A549 (cell line): ENCODE results near the gene ABHD11. TPM values are rescaled to one million over a fixed set of nuclear protein-coding genes. Genes with fewer than 3 reads are reported as not detected.
A peak's percentile ranks its signal among the peaks of the same experiment; 100 is the strongest.

ENCODE experiments used
- ATAC-seq, 2 experiments: fragments of 200-7000 bp in 1 of 2; fragments of >200 bp in 1 of 2; cut with Nextera tagmentation in 1 of 2; cut with Tn5 transposase in 1 of 2; 3 replicates each; pipeline versions ENCODE4 v1.8.0 to v1.9.1; 2018 to 2020; ENCODE audit warnings: mild to moderate bottlenecking in 1 of 2, moderate library complexity in 1 of 2
- CTCF ChIA-PET: fragments of 300-600 bp; sonication (Branson Sonifier 250); formaldehyde crosslinking; extraction: SDS; loops from one replicate; lab custom pipeline; 2021; ENCODE audit warnings: antibody characterized with exemption, inconsistent platforms; lab: Yijun Ruan, JAX
- POLR2A ChIA-PET: fragments of 350-600 bp; formaldehyde crosslinking; extraction: SDS; loops from one replicate; lab custom pipeline; 2021; ENCODE audit warnings: antibody characterized with exemption, inconsistent platforms; lab: Yijun Ruan, JAX
- DNase-seq, 2 experiments: peaks; one replicate each; pipeline versions ENCODE4 v3.0.0 to v3.0.0-alpha.2; 2011 to 2016; ENCODE audit warnings: low read depth in 1 of 2, low spot score in 1 of 2
- FAIRE-seq: peaks from 2 replicates; lab custom pipeline; 2011; peaks lifted over from hg19 to GRCh38; lab: Jason Lieb, UNC
- H3K27ac ChIP-seq, 2 experiments: fragments of >200 bp; sonication (Bioruptor Twin); formaldehyde crosslinking; 3 replicates each; pipeline ENCODE4 v1.5.1; 2016 to 2017
- H3K4me1 ChIP-seq: fragments of >200 bp; sonication (Bioruptor Twin); formaldehyde crosslinking; 3 replicates; pipeline ENCODE4 v1.6.1; 2016
- H3K4me2 ChIP-seq: fragments of >200 bp; sonication (Bioruptor Twin); formaldehyde crosslinking; 3 replicates; pipeline ENCODE4 v1.6.1; 2016
- H3K4me3 ChIP-seq: fragments of >200 bp; sonication (Bioruptor Twin); formaldehyde crosslinking; 3 replicates; pipeline ENCODE4 v1.5.1; 2016
- H3K9me3 ChIP-seq: fragments of >200 bp; sonication (Bioruptor Twin); formaldehyde crosslinking; 3 replicates; pipeline ENCODE4 v1.6.1; 2016
- BHLHE40 ChIP-seq: IDR thresholded peaks from 2 replicates; pipeline ENCODE4 v1.6.1; 2012; ENCODE audit warnings: low read depth, low read length, inconsistent platforms
- CBX2 ChIP-seq: fragments of 200-600 bp; sonication (generic); IDR thresholded peaks from 2 replicates; pipeline ENCODE4 v1.6.1; 2016; ENCODE audit warnings: low read depth, mild to moderate bottlenecking, borderline replicate concordance
- EHF ChIP-seq: fragments of 250-450 bp; sonication (Bioruptor Pico); IDR thresholded peaks from 2 replicates; pipeline ENCODE4 v1.5.0; 2020; ENCODE audit warnings: mild to moderate bottlenecking
- EHMT2 ChIP-seq: fragments of 200-600 bp; sonication (generic); IDR thresholded peaks from 2 replicates; pipeline ENCODE4 v1.6.1; 2016; ENCODE audit warnings: antibody characterized with exemption, low read depth, mild to moderate bottlenecking, moderate library complexity
- EP300 ChIP-seq, 2 experiments: fragments of >200 bp; sonication (Bioruptor Twin); formaldehyde crosslinking; IDR thresholded peaks; 2 replicates in 1 of 2; 3 replicates in 1 of 2; pipeline ENCODE4 v1.6.1; 2016 to 2017
- ESRRA ChIP-seq: fragments of 150-350 bp; IDR thresholded peaks from 2 replicates; pipeline ENCODE4 v1.6.1; 2014; ENCODE audit warnings: mild to moderate bottlenecking, low read length, borderline replicate concordance
- GATA3 ChIP-seq: IDR thresholded peaks from 2 replicates; pipeline ENCODE4 v1.6.1; 2012; ENCODE audit warnings: borderline replicate concordance
- HDAC2 ChIP-seq: fragments of 200-600 bp; sonication (generic); IDR thresholded peaks from 2 replicates; pipeline ENCODE4 v1.6.1; 2016
- HEYL ChIP-seq: fragments of 250-450 bp; sonication (Bioruptor Pico); IDR thresholded peaks from 2 replicates; pipeline ENCODE4 v1.8.0; 2021; ENCODE audit warnings: mild to moderate bottlenecking, moderate library complexity
- HOXB5 ChIP-seq: fragments of 250-450 bp; sonication (Bioruptor Pico); IDR thresholded peaks from 2 replicates; pipeline ENCODE4 v1.5.0; 2020; ENCODE audit warnings: mild to moderate bottlenecking, moderate library complexity
- JUN ChIP-seq, 2 experiments: fragments of >200 bp; sonication (Bioruptor Twin); formaldehyde crosslinking; IDR thresholded peaks; 2 replicates in 1 of 2; 3 replicates in 1 of 2; pipeline ENCODE4 v1.6.1; 2016 to 2017
- JUNB ChIP-seq: fragments of >200 bp; sonication (Bioruptor Twin); formaldehyde crosslinking; IDR thresholded peaks from 2 replicates; pipeline ENCODE4 v1.6.1; 2016
- KDM1A ChIP-seq: fragments of 200-600 bp; sonication (generic); IDR thresholded peaks from 2 replicates; pipeline ENCODE4 v1.6.1; 2016; ENCODE audit warnings: low read depth, mild to moderate bottlenecking
- KDM5A ChIP-seq: fragments of 200-600 bp; sonication (generic); IDR thresholded peaks from 2 replicates; pipeline ENCODE4 v1.6.1; 2016; ENCODE audit warnings: antibody characterized with exemption, mild to moderate bottlenecking
- MAZ ChIP-seq: fragments of 150-350 bp; IDR thresholded peaks from 2 replicates; pipeline ENCODE4 v1.6.1; 2014; ENCODE audit warnings: antibody characterized with exemption, low read depth, low read length, borderline replicate concordance
- NPAS2 ChIP-seq: fragments of 250-450 bp; sonication (Bioruptor Pico); IDR thresholded peaks from 2 replicates; pipeline ENCODE4 v1.8.0; 2022; ENCODE audit warnings: mild to moderate bottlenecking, moderate library complexity, borderline replicate concordance
- POLR2A ChIP-seq: IDR thresholded peaks from 2 replicates; pipeline ENCODE4 v1.6.1; 2012; ENCODE audit warnings: mild to moderate bottlenecking, low read length
- RAD21 ChIP-seq, 2 experiments: fragments of >200 bp in 1 of 2; sonication (Bioruptor Twin) in 1 of 2; formaldehyde crosslinking in 1 of 2; IDR thresholded peaks in 1 of 2; conservative IDR thresholded peaks in 1 of 2; 2 replicates in 1 of 2; 3 replicates in 1 of 2; pipeline ENCODE4 v1.6.1; 2012 to 2018; ENCODE audit warnings: inconsistent platforms in 1 of 2
- RARB ChIP-seq: fragments of 250-450 bp; sonication (Bioruptor Pico); IDR thresholded peaks from 2 replicates; pipeline ENCODE4 v1.8.0; 2021; ENCODE audit warnings: mild to moderate bottlenecking, moderate library complexity
- TFCP2L1 ChIP-seq: fragments of 250-450 bp; sonication (Bioruptor Pico); IDR thresholded peaks from 2 replicates; pipeline ENCODE4 v1.5.0; 2021; ENCODE audit warnings: mild to moderate bottlenecking
- TP53 ChIP-seq: fragments of 250-450 bp; sonication (Bioruptor Pico); IDR thresholded peaks from 2 replicates; pipeline ENCODE4 v1.5.0; 2021; ENCODE audit warnings: mild to moderate bottlenecking, moderate library complexity
- ZC3H11A ChIP-seq: fragments of 450-650 bp; IDR thresholded peaks from 2 replicates; pipeline ENCODE4 v1.6.1; 2014; ENCODE audit warnings: antibody characterized with exemption, mild to moderate bottlenecking
- ZSCAN20 ChIP-seq: fragments of 250-450 bp; sonication (Bioruptor Pico); IDR thresholded peaks from 2 replicates; pipeline ENCODE4 v1.8.0; 2022; ENCODE audit warnings: mild to moderate bottlenecking, moderate library complexity
- WGBS: methylation state at CpG from one replicate; pipeline ENCODE4 v1.1.6; 2017; ENCODE audit errors: missing lambda C conversion rate; 5-methylcytosine and 5-hydroxymethylcytosine counted together
- polyA plus RNA-seq, 4 experiments: library from polyadenylated mRNA; depleted of rRNA in 3 of 4; stranded (reverse); fragments of >200 nt; fragmentation: RNase III in 1 of 4; extraction: RNeasy Plus Mini Kit Qiagen cat#74134 plus additional on column Dnase treatment in 1 of 4; gene quantifications; 2 replicates in 3 of 4; 3 replicates in 1 of 4; pipeline ENCODE4 v1.2.3, GENCODE V29; 2011 to 2017
- TF ChIP-seq, protein P1 (sequence below): IDR thresholded peaks from 2 replicates; pipeline ENCODE4 v1.6.1; 2012
- TF ChIP-seq, protein P2 (sequence below): IDR thresholded peaks from 2 replicates; pipeline ENCODE4 v1.6.1; 2012
- TF ChIP-seq, protein P3 (sequence below): fragments of >200 bp; sonication (Bioruptor Twin); formaldehyde crosslinking; IDR thresholded peaks from 3 replicates; pipeline ENCODE4 v1.5.1; 2016
- TF ChIP-seq, protein P4 (sequence below): fragments of >200 bp; sonication (Bioruptor Twin); formaldehyde crosslinking; IDR thresholded peaks from 3 replicates; pipeline ENCODE4 v1.6.1; 2016
- TF ChIP-seq, protein P5 (sequence below): fragments of 200-600 bp; sonication (generic); IDR thresholded peaks from 2 replicates; pipeline ENCODE4 v1.6.1; 2016; ENCODE audit warnings: antibody characterized with exemption, mild to moderate bottlenecking, moderate library complexity
- TF ChIP-seq, protein P6 (sequence below): fragments of 450-650 bp; IDR thresholded peaks from 2 replicates; pipeline ENCODE4 v1.6.1; 2014; ENCODE audit warnings: antibody characterized with exemption

Gene ABHD11
- polyA plus RNA-seq, 2 of the 4 experiments (the other 2 are of a cell fraction), result 8.1 to 15.1 TPM

DNA sequence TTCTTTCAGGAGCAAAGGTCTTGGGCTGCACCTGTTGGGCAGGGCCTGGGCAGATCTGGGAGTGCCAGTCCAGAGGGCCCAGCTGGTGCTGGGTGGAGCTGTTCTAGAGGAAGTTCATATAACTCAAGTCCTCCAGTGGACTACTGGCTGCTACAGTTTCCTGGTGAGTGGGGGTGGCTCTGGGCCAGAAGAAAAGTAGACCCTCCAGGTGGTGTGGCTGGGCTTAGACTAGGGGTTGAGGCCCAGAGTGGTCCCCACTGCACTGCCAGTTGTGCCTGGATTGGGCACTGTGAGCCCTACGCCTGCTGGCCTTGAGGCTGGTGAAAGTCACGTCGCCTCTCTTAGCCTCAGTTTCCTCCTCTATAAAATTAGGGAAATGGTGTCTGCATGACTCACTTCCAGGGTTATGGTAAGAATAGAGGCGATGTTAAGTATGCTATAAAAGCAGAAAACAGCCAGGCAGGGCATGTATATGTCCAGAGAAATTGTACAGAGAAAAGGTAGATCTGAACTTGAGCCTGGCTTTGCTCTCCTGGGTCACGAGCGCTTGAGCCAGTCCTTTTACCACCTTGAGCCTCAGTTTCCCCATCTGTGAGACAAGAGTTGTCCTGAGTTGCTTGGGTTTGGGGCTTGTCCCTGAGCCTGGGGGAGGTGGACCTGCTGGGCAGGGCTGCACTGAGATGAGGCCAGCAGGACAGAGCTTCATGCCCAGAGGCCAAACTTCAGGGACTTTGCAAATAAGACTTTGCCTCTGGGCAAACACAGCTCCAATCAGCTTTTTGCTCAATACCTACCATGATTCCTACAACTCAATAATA lies 35.3 kb upstream of the ABHD11 start:
- no peak overlapping the region for H3K4me2 ChIP-seq
- WGBS, result 82% methylated on average over 6 of the region's 6 CpGs
- peaks cover 11% of the 10 kb centered on the region for H3K4me1 ChIP-seq
- H3K4me3 ChIP-seq, result no peak overlapping the region
- H3K27ac ChIP-seq, result peak overlapping the region in 1 of 2 experiments; percentile 78; a peak in 3 of 6 replicates
- ATAC-seq (no peak), FAIRE-seq (no peak), DNase-seq (no peak)
- no peaks in the 10 kb centered on the region for H3K9me3 ChIP-seq
- ChIA-PET CTCF (no interaction called here), POLR2A (no interaction called here)
- TF ChIP-seq, protein P1, sequence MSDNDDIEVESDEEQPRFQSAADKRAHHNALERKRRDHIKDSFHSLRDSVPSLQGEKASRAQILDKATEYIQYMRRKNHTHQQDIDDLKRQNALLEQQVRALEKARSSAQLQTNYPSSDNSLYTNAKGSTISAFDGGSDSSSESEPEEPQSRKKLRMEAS, result no peak
- TF ChIP-seq JUN (IDR thresholded peaks at IDR 0.05), result no peak
- TF ChIP-seq MAZ, result no peak
- TF ChIP-seq ZSCAN20 (CRISPR knock-in tag), result no peak
- TF ChIP-seq HDAC2, result no peak
- TF ChIP-seq EP300 (IDR thresholded peaks at IDR 0.05), result no peak
- no peak for TF ChIP-seq HOXB5 (CRISPR knock-in tag)
- TF ChIP-seq, protein P2, sequence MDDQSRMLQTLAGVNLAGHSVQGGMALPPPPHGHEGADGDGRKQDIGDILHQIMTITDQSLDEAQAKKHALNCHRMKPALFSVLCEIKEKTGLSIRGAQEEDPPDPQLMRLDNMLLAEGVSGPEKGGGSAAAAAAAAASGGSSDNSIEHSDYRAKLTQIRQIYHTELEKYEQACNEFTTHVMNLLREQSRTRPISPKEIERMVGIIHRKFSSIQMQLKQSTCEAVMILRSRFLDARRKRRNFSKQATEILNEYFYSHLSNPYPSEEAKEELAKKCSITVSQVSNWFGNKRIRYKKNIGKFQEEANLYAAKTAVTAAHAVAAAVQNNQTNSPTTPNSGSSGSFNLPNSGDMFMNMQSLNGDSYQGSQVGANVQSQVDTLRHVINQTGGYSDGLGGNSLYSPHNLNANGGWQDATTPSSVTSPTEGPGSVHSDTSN, result no peak
- no peak for TF ChIP-seq HEYL (CRISPR knock-in tag)
- TF ChIP-seq TFCP2L1 (CRISPR knock-in tag), result no peak
- TF ChIP-seq KDM5A, result no peak
- TF ChIP-seq RAD21 (conservative IDR thresholded peaks at IDR 0.05 in 1 of 2, IDR thresholded peaks at IDR 0.05 in 1 of 2), result no peak
- TF ChIP-seq CBX2, result no peak
- TF ChIP-seq KDM1A, result no peak
- no peak for TF ChIP-seq BHLHE40
- TF ChIP-seq, protein P3, sequence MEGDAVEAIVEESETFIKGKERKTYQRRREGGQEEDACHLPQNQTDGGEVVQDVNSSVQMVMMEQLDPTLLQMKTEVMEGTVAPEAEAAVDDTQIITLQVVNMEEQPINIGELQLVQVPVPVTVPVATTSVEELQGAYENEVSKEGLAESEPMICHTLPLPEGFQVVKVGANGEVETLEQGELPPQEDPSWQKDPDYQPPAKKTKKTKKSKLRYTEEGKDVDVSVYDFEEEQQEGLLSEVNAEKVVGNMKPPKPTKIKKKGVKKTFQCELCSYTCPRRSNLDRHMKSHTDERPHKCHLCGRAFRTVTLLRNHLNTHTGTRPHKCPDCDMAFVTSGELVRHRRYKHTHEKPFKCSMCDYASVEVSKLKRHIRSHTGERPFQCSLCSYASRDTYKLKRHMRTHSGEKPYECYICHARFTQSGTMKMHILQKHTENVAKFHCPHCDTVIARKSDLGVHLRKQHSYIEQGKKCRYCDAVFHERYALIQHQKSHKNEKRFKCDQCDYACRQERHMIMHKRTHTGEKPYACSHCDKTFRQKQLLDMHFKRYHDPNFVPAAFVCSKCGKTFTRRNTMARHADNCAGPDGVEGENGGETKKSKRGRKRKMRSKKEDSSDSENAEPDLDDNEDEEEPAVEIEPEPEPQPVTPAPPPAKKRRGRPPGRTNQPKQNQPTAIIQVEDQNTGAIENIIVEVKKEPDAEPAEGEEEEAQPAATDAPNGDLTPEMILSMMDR, result no peak
- no peak for TF ChIP-seq EHF
- TF ChIP-seq TP53, result no peak
- TF ChIP-seq ESRRA, result no peak

DNA sequence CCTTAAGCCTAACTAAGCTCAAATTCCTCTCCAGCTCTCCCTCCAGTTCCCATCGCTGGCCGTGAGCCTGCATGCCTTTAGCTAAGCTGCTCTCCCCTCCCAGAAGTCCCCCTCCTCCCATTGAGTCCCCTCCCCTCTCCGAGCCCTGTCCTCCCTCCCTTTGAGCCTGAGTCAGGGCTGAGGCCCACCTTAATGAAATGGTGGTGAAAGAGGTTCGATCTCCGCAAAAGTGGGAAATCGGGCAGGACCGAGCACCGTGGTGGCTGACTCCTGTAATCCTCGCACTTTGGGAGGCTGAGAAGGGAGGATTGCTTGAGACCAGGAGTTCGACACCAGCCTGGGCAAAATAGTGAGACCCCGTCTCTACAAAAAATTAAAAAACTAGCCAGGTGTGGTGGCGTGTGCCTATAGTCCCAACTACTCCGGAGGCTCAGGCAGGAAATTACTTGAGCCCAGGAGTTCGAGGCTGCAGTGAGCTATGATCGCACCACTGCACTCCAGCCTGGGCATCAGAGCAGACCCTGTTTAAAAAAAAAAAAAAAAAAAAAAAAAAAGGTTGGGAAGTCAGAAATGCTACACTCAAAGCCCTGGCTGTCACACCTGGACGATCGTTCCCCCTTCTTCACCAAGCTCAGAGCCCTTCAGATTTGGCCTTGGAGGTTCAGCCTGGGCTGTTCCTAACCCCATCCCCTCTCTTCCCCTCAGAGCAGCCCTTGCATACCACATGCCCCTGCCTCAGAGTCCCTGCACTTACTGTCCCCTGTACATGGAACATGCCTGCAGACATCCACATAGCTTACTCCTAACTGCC lies 32.5 kb upstream of the ABHD11 start:
- ChIA-PET CTCF (interaction anchor here (1.3 kb wide), 1 partner anchor 36 kb away, joined by 3 read pairs; no protein-coding TSS in a partner anchor), POLR2A (interaction anchor here (0.6 kb wide), 1 partner anchor 93 kb away, joined by 3 read pairs; no protein-coding TSS in a partner anchor)
- H3K4me3 ChIP-seq, result peak overlapping the region; percentile 51
- DNase-seq (no peak), FAIRE-seq (no peak), ATAC-seq (no peak)
- H3K4me2 ChIP-seq, result peak overlapping the region; percentile 71
- WGBS, result 77% methylated on average over 17 of the region's 17 CpGs
- H3K4me1 ChIP-seq, result peaks cover 11% of the 10 kb centered on the region
- peak overlapping the region in 1 of 2 experiments; percentile 84; a peak in 4 of 6 replicates for H3K27ac ChIP-seq
- H3K9me3 ChIP-seq, result no peaks in the 10 kb centered on the region
- TF ChIP-seq RARB (CRISPR knock-in tag) (no peak), NPAS2 (CRISPR knock-in tag) (no peak), ZC3H11A (no peak), JUNB (no peak), KDM1A (no peak), GATA3 (no peak), EHMT2 (no peak), HOXB5 (CRISPR knock-in tag) (no peak), HDAC2 (no peak), BHLHE40 (no peak), POLR2A (no peak)
- TF ChIP-seq, protein P4, sequence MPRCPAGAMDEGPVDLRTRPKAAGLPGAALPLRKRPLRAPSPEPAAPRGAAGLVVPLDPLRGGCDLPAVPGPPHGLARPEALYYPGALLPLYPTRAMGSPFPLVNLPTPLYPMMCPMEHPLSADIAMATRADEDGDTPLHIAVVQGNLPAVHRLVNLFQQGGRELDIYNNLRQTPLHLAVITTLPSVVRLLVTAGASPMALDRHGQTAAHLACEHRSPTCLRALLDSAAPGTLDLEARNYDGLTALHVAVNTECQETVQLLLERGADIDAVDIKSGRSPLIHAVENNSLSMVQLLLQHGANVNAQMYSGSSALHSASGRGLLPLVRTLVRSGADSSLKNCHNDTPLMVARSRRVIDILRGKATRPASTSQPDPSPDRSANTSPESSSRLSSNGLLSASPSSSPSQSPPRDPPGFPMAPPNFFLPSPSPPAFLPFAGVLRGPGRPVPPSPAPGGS, result no peak
- TF ChIP-seq, protein P5, sequence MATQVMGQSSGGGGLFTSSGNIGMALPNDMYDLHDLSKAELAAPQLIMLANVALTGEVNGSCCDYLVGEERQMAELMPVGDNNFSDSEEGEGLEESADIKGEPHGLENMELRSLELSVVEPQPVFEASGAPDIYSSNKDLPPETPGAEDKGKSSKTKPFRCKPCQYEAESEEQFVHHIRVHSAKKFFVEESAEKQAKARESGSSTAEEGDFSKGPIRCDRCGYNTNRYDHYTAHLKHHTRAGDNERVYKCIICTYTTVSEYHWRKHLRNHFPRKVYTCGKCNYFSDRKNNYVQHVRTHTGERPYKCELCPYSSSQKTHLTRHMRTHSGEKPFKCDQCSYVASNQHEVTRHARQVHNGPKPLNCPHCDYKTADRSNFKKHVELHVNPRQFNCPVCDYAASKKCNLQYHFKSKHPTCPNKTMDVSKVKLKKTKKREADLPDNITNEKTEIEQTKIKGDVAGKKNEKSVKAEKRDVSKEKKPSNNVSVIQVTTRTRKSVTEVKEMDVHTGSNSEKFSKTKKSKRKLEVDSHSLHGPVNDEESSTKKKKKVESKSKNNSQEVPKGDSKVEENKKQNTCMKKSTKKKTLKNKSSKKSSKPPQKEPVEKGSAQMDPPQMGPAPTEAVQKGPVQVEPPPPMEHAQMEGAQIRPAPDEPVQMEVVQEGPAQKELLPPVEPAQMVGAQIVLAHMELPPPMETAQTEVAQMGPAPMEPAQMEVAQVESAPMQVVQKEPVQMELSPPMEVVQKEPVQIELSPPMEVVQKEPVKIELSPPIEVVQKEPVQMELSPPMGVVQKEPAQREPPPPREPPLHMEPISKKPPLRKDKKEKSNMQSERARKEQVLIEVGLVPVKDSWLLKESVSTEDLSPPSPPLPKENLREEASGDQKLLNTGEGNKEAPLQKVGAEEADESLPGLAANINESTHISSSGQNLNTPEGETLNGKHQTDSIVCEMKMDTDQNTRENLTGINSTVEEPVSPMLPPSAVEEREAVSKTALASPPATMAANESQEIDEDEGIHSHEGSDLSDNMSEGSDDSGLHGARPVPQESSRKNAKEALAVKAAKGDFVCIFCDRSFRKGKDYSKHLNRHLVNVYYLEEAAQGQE, result no peak
- TF ChIP-seq, protein P6, sequence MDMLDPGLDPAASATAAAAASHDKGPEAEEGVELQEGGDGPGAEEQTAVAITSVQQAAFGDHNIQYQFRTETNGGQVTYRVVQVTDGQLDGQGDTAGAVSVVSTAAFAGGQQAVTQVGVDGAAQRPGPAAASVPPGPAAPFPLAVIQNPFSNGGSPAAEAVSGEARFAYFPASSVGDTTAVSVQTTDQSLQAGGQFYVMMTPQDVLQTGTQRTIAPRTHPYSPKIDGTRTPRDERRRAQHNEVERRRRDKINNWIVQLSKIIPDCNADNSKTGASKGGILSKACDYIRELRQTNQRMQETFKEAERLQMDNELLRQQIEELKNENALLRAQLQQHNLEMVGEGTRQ, result no peak
